Measurements from ENCODE around the gene FFAR3.
"Not testable (repeated sequence)": the region's sequence is repeated elsewhere in the genome, so short reads cannot be mapped to it uniquely, and the experiment has no call there.

The FFAR3 gene

GRCh38 chr19:35370722-35371121, 12.5 kb downstream of the FFAR3 start, which contains the start of gene GPR42:
GPR42 (plus strand) TSS chr19:35371068; CDS start chr19:35371360, 292 bp downstream.
- no peak for DNase-seq (ENCODE audit: insufficient read length, low spot score)
- FAIRE-seq = no peak

GRCh38 chr19:35373492-35373891, 15.2 kb downstream of the FFAR3 start:
- FAIRE-seq (no peak), DNase-seq (ENCODE audit: insufficient read length, low spot score) (no peak)

GRCh38 chr19:35374031-35374430, 15.8 kb downstream of the FFAR3 start:
- not testable (repeated sequence) for FAIRE-seq; DNase-seq (ENCODE audit: insufficient read length, low spot score)

GRCh38 chr19:35375505-35376307, 17.4 kb downstream of the FFAR3 start:
- no peak for FAIRE-seq

GRCh38 chr19:35377656-35378055, 19.4 kb downstream of the FFAR3 start:
- DNase-seq (ENCODE audit: insufficient read length, low spot score) (no peak), FAIRE-seq (no peak)

More at GRCh38 chr19:35375505-35376307, 17.4 kb downstream of the FFAR3 start:
- DNase-seq (ENCODE audit: insufficient read length, low spot score) = no peak

GRCh38 chr19:35378356-35378755, 20.1 kb downstream of the FFAR3 start:
- no peak for FAIRE-seq
- DNase-seq (ENCODE audit: insufficient read length, low spot score) = no peak

- not testable (repeated sequence) for FAIRE-seq; DNase-seq (ENCODE audit: insufficient read length, low spot score)
These were observed 21.3 kb downstream of the FFAR3 start for GRCh38 chr19:35379545-35379944.

- no peak for DNase-seq (ENCODE audit: insufficient read length, low spot score)
- FAIRE-seq = no peak
These were observed 21.7 kb downstream of the FFAR3 start for GRCh38 chr19:35379992-35380391.

- no peak for DNase-seq (ENCODE audit: insufficient read length, low spot score)
- FAIRE-seq = no peak
These were observed 22.3 kb downstream of the FFAR3 start for GRCh38 chr19:35380450-35381124.

- FAIRE-seq (no peak), DNase-seq (ENCODE audit: insufficient read length, low spot score) (no peak)
These were observed 23.1 kb downstream of the FFAR3 start for GRCh38 chr19:35381318-35381717.

GRCh38 chr19:35381926-35382325, 23.7 kb downstream of the FFAR3 start:
- FAIRE-seq (no peak), DNase-seq (ENCODE audit: insufficient read length, low spot score) (no peak)

- FAIRE-seq = no peak
- no peak for DNase-seq (ENCODE audit: insufficient read length, low spot score)
These were observed 25.3 kb downstream of the FFAR3 start for GRCh38 chr19:35383536-35383935.

GRCh38 chr19:35388277-35389054, 30.2 kb downstream of the FFAR3 start:
- no peak for DNase-seq (ENCODE audit: insufficient read length, low spot score)
- no peak for FAIRE-seq

GRCh38 chr19:35389192-35389861, 31.1 kb downstream of the FFAR3 start:
- DNase-seq (ENCODE audit: insufficient read length, low spot score) (no peak), FAIRE-seq (no peak)

GRCh38 chr19:35392742-35393715, 34.8 kb downstream of the FFAR3 start:
- DNase-seq (ENCODE audit: insufficient read length, low spot score) (no peak), FAIRE-seq (peak; percentile 62)

- DNase-seq (ENCODE audit: insufficient read length, low spot score) (no peak), FAIRE-seq (no peak)
These were observed 37.3 kb downstream of the FFAR3 start for GRCh38 chr19:35395382-35396199.

- FAIRE-seq (no peak), DNase-seq (ENCODE audit: insufficient read length, low spot score) (no peak)
These were observed 38.1 kb downstream of the FFAR3 start for GRCh38 chr19:35396240-35396885.

GRCh38 chr19:35397064-35397463, 38.8 kb downstream of the FFAR3 start:
- FAIRE-seq = no peak
- no peak for DNase-seq (ENCODE audit: insufficient read length, low spot score)
